ENCODE measurements around the gene RELN. TPM values are rescaled to one million over a fixed set of nuclear protein-coding genes. Genes with fewer than 3 reads are reported as not detected.

Gene RELN
- total RNA-seq, 1 experiment from 2014 or later, result 0.20 TPM

- no peaks in the 10 kb centered on the region for H3K9me2 ChIP-seq (ENCODE audit: insufficient read depth)
- ATAC-seq (no peak), DNase-seq (ENCODE audit: low read depth, low spot score) (no peak)
- no peaks in the 10 kb centered on the region for H3K9me3 ChIP-seq (ENCODE audit: control insufficient read depth in 1 of 2, insufficient read depth in 1 of 2, low read depth in 1 of 2, low read length in 2 of 2)
- no peak overlapping the region for H2AFZ ChIP-seq (ENCODE audit: low read depth, low read length, poor library complexity, severe bottlenecking)
- no peak overlapping the region for H3K4me3 ChIP-seq (replicated peaks in 1 of 2; ENCODE audit: low read depth in 1 of 2, low read length in 2 of 2)
- H3K4me1 ChIP-seq (ENCODE audit: control insufficient read depth in 1 of 2, insufficient read depth in 2 of 2, low read length in 2 of 2), result no peaks in the 10 kb centered on the region
- H3K27ac ChIP-seq (ENCODE audit: low read depth, low read length), result no peak overlapping the region
- no peak overlapping the region for H3K9ac ChIP-seq (ENCODE audit: low read length)
- H4K20me1 ChIP-seq (ENCODE audit: insufficient read depth), result no peaks in the 10 kb centered on the region
- ChIA-PET CTCF (no interaction called here), POLR2A (no interaction called here), RAD21 (ENCODE audit: low non-redundant PET in 1 of 2, low total read pairs in 2 of 2, uncharacterized antibody in 2 of 2, unreplicated experiment in 2 of 2) (no interaction called here)
- no TSS peak for BruUV-seq (replicated peaks)
- peaks cover 17% of the 10 kb centered on the region for H3K27me3 ChIP-seq (ENCODE audit: insufficient read depth, low read length)
- H3K4me2 ChIP-seq (ENCODE audit: low read length), result no peak overlapping the region
- no peaks in the 10 kb centered on the region for H3K36me3 ChIP-seq (ENCODE audit: control insufficient read depth in 1 of 2, insufficient read depth in 2 of 2, low read length in 2 of 2)
- no peaks in the 10 kb centered on the region for H3K79me2 ChIP-seq (ENCODE audit: insufficient read depth, low read length)
- TF ChIP-seq CBX3 (IDR thresholded peaks at IDR 0.05; ENCODE audit: low read depth) (no peak), JUND (IDR thresholded peaks at IDR 0.05) (no peak), ZFX (IDR thresholded peaks at IDR 0.05) (no peak), SIN3A (IDR thresholded peaks at IDR 0.05; ENCODE audit: low read depth) (no peak), YY1 (IDR thresholded peaks at IDR 0.05; ENCODE audit: extremely low read depth, insufficient replicate concordance, low read depth, low read length) (no peak), CTCF (IDR thresholded peaks at IDR 0.05 in 2 of 3, conservative IDR thresholded peaks at IDR 0.05 in 1 of 3; ENCODE audit: borderline replicate concordance in 1 of 3, insufficient read depth in 1 of 3, low read depth in 2 of 3, low read length in 2 of 3) (no peak), ZBTB33 (IDR thresholded peaks at IDR 0.05; ENCODE audit: extremely low read depth, insufficient replicate concordance, low read length) (no peak), REST (IDR thresholded peaks at IDR 0.05; ENCODE audit: low read depth) (no peak), EZH2 (IDR thresholded peaks at IDR 0.05) (no peak)
- intact Hi-C loops (cut with micrococcal nuclease), result no loop called here
These were observed 67.1 kb downstream of the RELN start for GRCh38 chr7:103922407-103922806.

Measured in HCT116 (cell line).